NCI-H1417 treated with DMSO at 0.1 percent for 48 hours (cell line): ENCODE data around the gene UGT1A10.

Experiments used
- DNase-seq: peaks from one replicate; lab custom pipeline; 2025; lab: John Stamatoyannopoulos, UW

UGT1A10 gene

DNA sequence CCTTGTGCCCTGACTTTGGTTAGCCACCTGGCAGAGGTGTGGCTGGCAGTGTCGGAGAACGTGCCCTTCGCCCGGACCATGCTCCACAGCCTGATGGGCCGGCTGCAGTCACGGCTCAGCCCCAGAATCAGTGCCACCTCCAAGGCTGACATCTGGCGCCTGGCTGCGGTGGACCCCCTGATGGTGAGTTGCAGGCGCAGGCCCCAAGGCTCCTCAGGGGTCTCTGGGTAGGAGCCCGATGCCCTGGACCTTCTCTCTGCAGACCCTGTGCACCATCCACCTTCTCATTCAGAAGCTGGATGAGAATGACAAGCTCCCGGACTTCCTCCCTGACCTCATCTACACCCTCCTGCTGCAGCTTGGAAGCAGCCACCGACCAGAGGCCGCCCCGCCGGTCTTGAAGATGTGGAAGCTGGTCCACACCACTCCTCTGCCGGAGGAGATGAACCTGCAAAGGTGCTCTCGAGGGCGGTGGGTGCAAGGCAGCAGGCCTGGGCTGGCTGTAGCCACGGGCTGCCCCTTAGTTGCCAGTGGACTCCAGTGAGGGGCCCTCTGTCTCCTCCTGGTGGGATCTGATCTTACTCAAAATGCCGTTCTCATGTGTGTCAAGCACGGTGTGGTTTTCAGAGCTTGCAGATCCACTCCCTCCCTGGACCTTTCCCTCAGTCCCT, 186.0 kb downstream of the UGT1A10 start:
- DNase-seq = no peak
